ENCODE results near the gene OR2AG2.

Gene OR2AG2

DNA sequence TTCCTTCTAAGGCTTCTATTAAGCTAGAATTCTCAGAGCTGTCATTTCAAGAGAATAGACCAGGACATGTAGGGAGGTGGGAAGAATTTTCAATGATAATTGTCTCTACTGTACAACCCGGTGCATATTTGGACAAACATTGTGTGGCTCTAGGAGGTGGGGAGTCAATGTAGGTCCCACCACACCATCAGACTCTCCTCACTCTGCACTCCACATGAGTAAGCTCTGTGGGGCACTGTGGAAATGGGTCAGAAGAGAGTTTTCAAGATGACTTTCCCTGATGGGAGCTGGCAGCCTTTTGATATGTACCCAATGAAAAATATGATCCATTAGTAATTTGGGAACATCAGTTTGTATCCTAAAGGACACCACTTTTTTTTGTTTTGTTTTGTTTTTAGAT, 33.2 kb downstream of the OR2AG2 start:
- DNase-seq (ENCODE audit: low spot score) = no peak

DNA sequence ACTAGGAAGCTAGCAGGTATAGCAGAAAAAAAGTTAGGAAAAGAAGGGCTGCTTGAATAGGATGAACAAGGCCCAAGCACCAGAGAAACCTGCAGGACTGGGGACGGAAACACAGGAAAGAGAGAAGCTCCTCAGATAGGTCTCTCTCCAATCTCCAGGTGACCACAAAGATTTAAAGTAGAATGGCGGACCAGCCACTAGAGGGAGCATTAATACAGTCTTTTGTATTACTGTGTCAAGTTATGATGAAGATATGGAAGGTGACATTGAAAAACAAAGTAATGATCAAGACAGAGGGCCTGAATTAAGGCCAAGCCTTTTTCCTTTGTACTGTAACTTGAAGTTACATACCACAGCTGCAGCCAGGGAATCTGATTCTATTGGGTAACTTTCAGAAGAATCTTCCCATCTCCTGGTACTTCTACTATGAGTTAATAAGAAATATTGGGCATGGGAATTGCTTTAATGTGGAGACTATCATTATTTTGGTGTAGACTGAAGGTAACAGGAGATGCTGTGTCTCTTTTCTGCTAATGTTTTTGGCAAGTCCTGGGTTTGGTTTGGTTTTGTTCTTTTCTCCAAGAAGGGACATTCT, 33.8 kb downstream of the OR2AG2 start:
- DNase-seq (ENCODE audit: low spot score) = peak; percentile 60

DNA sequence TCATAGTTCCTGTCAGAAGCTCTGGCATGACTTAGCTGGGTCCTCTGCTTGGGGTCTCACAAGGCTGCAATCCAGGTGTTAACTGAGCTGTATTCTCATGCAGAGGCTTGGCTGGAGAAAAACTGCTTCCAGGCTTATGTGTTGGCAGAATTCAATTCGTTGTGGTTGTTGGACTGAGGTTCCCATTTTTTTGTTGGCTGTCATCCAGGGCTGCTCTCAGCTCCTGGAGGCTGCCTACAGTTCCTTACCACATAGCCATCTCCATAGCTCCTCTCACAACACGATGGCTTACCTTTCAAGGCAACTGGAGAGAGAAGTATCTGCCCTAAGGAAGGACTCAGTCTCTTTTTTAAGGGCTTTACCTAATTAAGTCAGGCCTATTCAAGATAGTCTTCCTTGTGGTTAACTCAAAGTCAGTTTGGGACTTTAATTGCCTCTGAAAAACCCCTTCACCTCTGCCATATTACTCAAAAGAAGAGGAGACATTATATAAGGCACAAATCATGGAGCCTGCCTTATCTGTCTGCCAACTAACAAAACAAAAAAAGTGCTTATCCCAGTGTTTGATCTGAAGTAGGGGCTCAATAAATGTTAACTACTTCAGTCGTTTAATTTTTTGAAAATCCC, 35.2 kb downstream of the OR2AG2 start:
- peak; percentile 58 for DNase-seq (ENCODE audit: low spot score)

DNA sequence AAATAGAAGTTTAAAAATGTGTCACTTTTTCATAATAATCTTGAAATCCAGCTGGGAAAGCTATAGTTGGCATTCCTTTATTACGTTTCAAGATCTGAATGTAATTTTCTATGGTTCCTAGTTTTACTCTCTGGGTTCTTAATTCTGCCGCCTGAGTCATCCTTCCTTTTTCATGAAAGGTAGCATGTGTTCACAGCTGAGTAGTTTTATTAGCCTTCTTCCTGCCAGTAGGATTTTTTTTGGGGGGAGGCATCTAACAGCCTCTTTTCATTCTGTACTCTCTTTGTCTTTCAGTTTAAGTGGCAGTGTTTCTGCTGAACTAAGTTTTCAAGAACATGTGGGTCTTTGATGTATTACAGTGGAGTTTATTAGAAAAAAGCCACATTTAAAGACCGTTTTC, 36.5 kb downstream of the OR2AG2 start:
- peak; percentile 64 for DNase-seq (ENCODE audit: low spot score)

DNA sequence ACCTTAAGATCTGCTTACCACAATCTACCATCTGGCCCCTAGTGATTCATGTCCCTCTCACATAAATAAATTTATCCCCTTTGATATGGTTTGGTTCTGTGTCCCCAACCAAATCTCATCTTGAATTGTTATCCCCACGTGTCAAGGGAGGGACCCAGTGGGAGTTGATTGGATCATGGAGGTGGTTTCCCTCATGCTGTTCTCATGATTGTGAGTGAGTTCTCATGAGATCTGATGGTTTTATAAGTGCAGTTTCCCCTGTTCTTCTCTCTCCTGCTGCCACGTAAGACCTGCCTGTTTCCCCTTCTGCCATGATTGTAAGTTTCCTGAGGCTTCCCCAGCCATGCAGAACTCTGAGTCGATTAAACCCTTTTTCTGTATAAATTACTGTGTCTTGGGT, 37.2 kb downstream of the OR2AG2 start:
- DNase-seq (ENCODE audit: low spot score) = no peak

DNA sequence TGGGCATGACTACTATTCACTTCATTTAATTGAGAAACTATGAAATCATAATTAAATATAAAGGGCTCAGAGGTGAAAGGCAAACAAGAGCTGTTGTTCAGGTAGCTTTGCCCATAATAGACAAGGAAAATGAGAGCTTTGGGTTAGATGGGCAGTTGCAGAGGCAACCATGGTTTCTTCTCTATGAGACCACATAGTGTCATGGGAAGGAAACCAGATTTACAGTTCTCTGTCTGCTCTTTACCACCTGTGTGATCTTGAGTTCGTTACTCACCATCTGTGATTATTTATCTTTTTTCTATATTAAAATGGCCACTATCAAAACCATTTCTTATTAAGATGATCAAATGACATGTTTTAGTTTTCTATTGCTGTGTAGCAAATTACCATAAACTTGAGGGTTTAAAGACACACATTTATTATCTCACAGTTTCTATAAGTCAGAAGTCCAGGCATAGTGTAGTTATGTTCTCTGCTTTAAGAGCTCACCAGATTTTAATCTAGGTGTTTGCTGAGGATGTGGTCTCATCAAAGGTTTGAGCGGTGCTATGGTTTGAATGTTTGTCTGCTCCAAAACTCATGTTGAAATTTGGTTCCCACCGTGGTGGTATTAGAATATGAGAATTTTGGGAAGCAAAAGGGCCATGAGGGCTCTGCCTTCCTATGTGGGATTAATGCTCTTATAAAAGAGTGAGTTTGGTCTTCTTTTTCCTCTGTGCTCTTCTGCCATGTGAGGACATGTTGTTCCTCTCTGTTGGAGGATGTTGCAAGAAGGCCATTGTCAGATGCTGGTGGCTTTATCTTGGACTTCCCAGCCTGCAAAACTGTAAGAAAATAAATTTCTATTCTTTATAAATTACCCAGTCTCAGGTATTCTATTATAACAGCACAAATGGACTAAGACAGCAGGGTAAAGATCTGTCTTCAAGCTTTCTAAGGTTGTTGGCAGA, 38.2 kb downstream of the OR2AG2 start:
- no peak for DNase-seq (ENCODE audit: low spot score)

DNA sequence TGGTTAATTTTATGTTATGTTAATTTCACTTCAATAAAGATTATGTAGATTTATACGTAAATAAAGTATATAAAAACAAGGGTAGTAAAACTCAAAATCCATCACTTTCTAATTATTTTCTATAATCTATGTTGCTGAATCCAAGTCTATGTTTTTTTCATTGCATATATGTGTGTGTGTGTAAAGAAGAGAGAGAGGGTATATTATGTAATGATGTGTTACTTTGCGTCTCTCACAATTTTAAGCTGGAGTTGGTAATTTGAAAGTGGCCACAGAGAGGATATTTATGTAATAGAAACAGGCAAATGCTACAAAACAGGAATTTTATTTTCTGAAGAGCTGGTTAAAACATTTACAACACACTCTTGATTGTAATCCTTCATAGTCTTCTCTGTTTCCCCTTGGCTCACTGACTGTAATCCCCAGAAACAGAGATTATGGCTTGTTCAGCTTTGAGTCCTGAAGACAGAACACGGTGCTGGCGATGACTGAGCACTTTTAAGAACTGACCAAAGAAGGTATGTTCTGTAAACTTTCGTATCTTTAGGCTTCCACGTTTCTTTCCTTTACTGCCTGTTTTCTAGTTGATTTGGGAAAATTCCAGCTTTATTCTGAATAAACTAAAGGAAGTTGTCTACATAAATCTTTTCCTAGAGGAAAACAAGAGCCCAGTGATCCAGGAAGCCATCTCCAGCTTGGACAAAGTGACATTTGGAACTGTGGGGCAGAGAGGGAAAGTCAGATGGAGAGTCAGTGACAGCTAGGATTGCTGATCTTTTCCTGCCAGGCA, 43.6 kb downstream of the OR2AG2 start:
- DNase-seq (ENCODE audit: low spot score) = no peak

DNA sequence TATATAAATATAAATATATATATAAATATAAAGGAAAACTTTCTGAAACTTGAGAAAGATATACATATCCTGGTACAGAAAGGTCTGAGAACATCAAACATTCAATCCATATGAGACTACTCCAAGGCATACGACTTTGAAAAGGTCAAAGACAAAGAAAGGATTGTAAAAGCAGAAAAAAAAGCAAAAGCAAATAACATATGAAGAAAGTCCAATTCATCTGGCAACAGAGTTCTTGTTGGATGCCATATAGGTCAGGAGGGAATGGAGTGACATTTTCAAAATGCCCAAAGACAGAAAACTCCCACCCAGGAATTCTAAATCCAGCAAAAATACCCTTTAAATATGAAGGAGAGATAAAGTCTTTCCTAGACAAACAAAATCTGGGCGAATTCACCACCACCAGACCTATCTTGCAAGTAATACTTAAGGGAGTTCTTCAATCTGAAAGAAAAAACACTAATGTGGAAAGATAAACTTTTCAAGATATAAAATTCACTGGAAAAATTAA, 46.3 kb downstream of the OR2AG2 start:
- no peak for DNase-seq (ENCODE audit: low spot score)

DNA sequence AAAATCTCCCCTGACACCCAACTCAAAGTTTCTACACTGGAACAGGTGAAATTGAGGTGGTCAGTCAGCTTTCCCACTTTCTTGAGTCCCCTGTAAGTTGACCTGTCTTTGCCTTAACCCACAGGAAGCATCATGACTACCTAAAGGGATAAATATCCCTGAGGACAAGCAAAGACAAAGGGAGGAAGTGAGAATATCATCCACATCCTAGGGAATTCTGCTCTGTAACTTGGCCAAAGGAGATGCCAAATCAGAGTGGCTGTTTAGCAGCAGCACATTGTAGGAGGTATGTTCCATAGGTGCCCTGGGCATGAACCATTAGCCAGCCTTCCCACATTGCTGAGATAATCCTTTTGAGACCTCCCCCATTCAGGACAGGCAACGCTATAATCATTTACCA, 47.8 kb downstream of the OR2AG2 start:
- no peak for DNase-seq (ENCODE audit: low spot score)

DNA sequence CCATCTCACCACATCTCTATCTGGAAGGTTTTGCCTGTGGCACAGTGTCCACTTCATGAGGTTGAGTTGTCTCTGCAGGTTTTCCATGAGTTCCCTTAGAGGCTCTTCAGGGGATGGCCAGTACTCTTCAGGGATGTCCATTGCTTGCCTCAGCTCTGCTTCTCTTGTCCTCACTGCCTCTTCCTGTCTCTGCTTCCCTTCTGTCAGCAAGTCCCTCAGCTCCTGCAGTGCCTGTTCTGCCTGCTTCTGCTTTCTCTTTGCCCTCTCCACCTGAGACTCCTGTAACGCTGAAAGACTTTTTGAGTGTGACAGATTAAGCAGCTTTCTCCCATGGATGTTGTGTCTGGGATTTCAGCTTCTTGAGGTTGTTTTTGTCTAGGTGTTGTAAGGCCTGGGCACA, 50.4 kb downstream of the OR2AG2 start:
- DNase-seq (ENCODE audit: low spot score) = no peak

DNA sequence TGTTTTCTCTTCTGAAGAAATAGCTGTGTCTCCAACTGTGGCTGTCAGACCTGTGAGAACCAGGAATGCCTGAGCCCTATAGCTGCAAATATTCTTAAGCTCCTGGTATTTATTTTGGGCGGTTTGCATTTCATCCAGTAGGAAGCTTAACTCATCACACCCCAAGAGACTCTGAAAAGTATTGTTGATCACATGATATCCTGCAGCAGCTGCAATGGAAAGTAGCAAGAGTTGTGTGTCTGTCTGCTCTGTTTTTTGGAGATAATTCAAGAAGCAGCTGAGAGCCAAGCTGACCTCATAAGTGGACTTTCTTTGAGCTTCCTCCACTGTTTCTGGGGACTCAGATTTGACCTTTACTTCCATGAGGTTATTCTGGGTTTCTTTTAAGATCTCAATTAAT, 52.2 kb downstream of the OR2AG2 start:
- no peak for DNase-seq (ENCODE audit: low spot score)

DNA sequence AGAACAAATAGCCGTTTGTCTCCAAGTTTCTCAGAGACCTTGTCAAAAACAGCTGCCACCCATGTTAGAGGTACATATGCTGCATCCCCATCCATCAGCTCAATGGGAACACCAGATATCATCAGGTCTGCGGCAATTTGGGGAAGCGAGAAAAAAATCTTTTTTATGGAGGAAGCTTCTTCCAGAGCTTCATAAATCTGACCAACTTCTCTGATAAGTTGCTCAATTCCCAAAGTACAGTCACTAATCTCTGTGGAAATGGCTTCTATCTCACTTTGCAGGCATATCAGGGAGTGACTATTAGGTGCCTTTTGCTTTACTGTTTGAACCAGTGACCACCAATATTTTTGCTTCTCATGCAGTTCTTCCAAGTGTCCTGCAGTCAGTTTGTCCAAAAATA, 54.4 kb downstream of the OR2AG2 start:
- DNase-seq (ENCODE audit: low spot score) = no peak

Measured in kidney tubule cell (primary cell).